Fibroblast of lung (primary cell): Measurements from ENCODE around the gene RASGEF1C. TPM values are rescaled to one million over a fixed set of nuclear protein-coding genes. Genes with fewer than 3 reads are reported as not detected.

Experiments
- DNase-seq, 2 donors: peaks; one replicate each; pipeline versions ENCODE4 v3.0.0 to v3.0.0-alpha.2; 2010; ENCODE audit warnings: low read depth in 2 of 2
- H2AFZ ChIP-seq: 2 replicates; pipeline ENCODE4 v1.5.1; 2012; ENCODE audit warnings: low read length, control low read depth, inconsistent platforms
- H3K27ac ChIP-seq: 2 replicates; pipeline ENCODE4 v1.5.1; 2011; ENCODE audit warnings: low read length, control low read depth; ENCODE audit not compliant: insufficient read depth
- H3K27me3 ChIP-seq: 2 replicates; pipeline ENCODE4 v1.5.1; 2011; ENCODE audit warnings: mild to moderate bottlenecking, low read length; ENCODE audit not compliant: control insufficient read depth, insufficient read depth
- H3K36me3 ChIP-seq: 2 replicates; pipeline ENCODE4 v1.5.1; 2011; ENCODE audit warnings: low read length; ENCODE audit not compliant: control insufficient read depth, insufficient read depth
- H3K4me1 ChIP-seq: 2 replicates; pipeline ENCODE4 v1.5.1; 2011; ENCODE audit warnings: low read length; ENCODE audit not compliant: control insufficient read depth, insufficient read depth; ENCODE audit errors: extremely low read depth
- H3K4me2 ChIP-seq: 2 replicates; pipeline ENCODE4 v1.5.1; 2011; ENCODE audit warnings: low read length, control low read depth; ENCODE audit not compliant: insufficient read depth; ENCODE audit errors: extremely low read depth
- H3K4me3 ChIP-seq, 4 experiments: fragments of 200-600 bp in 1 of 4; sonication (generic) in 1 of 4; replicated peaks in 1 of 4; 2 replicates each; pipeline ENCODE4 v1.5.1; 2011 to 2016; ENCODE audit warnings: low read length in 4 of 4, low read depth in 3 of 4, mild to moderate bottlenecking in 3 of 4, control low read depth in 2 of 4, inconsistent platforms in 1 of 4, mixed read lengths in 1 of 4; ENCODE audit not compliant: insufficient read depth in 1 of 4; ENCODE audit errors: control extremely low read depth in 1 of 4
- H3K79me2 ChIP-seq: 2 replicates; pipeline ENCODE4 v1.5.1; 2012; ENCODE audit warnings: mild to moderate bottlenecking, low read length, inconsistent platforms; ENCODE audit not compliant: control insufficient read depth, insufficient read depth
- H3K9ac ChIP-seq: 2 replicates; pipeline ENCODE4 v1.5.1; 2011; ENCODE audit warnings: mild to moderate bottlenecking, low read length, control low read depth; ENCODE audit not compliant: insufficient read depth
- H3K9me3 ChIP-seq: 2 replicates; pipeline ENCODE4 v1.5.1; 2012; ENCODE audit warnings: low read depth, low read length; ENCODE audit not compliant: control insufficient read depth, insufficient read depth
- H4K20me1 ChIP-seq: 2 replicates; pipeline ENCODE4 v1.5.1; 2011; ENCODE audit warnings: low read length; ENCODE audit not compliant: control insufficient read depth, insufficient read depth; ENCODE audit errors: extremely low read depth
- EZH2 ChIP-seq: IDR thresholded peaks from 2 replicates; pipeline ENCODE4 v1.5.1; 2012; ENCODE audit warnings: low read length, control low read depth, mild to moderate bottlenecking; ENCODE audit errors: missing control alignments
- polyA plus RNA-seq, 2 donors: library from polyadenylated mRNA; depleted of rRNA in 1 of 2; stranded (reverse) in 1 of 2; unstranded in 1 of 2; fragments of >200 nt; gene quantifications; 2 replicates each; pipeline ENCODE4 v1.2.1, GENCODE V29; 2011 to 2012; ENCODE audit warnings: missing spikeins in 1 of 2
- total RNA-seq: library from RNA; depleted of rRNA; stranded (reverse); fragments of >200 nt; gene quantifications from 2 replicates; pipeline ENCODE4 v1.2.1, GENCODE V29; 2014
- TF ChIP-seq, protein P1 (sequence below), 2 donors: IDR thresholded peaks in 1 of 2; conservative IDR thresholded peaks in 1 of 2; 1 replicate in 1 of 2; 2 replicates in 1 of 2; pipeline ENCODE4 v1.5.1; 2011 to 2012; ENCODE audit warnings: low read length in 2 of 2, control low read depth in 1 of 2, inconsistent platforms in 1 of 2, low read depth in 1 of 2, mild to moderate bottlenecking in 1 of 2

The RASGEF1C gene
- total and polyA plus RNA-seq, 2 donors (not counting 1 experiment from before 2014, with no cell fraction given), result under 0.01 TPM; not detected in 1

DNA sequence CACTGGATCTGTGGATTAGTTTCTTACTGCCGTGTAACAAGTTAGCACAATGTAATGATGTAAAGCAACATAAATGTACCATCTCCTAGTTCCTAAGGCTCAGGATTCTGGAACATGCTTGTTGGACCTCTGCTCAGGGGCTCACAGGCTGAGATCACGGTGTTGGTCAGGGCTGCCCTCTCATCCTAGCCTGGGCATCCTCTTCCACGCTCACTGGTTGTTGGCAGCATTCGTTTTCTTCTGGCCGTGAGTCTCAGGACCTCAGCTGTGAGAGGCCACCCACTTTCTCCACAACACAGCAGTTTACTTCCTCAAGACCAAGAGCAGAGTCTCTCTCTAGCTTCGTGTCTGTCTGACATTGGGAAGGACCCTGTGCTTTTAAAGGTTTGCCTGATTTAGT, 17.3 kb downstream of the RASGEF1C start:
- Histone ChIP-seq H3K9ac (no peak overlapping the region), H3K4me3 (no peak overlapping the region), H2AFZ (no peak overlapping the region), H3K4me2 (no peak overlapping the region), H3K4me1 (no peaks in the 10 kb centered on the region), H3K36me3 (no peaks in the 10 kb centered on the region), H3K27me3 (no peaks in the 10 kb centered on the region), H3K79me2 (no peaks in the 10 kb centered on the region), H3K9me3 (no peaks in the 10 kb centered on the region), H3K27ac (no peak overlapping the region), H4K20me1 (no peaks in the 10 kb centered on the region)
- no peak for TF ChIP-seq EZH2
- no peak for DNase-seq

DNA sequence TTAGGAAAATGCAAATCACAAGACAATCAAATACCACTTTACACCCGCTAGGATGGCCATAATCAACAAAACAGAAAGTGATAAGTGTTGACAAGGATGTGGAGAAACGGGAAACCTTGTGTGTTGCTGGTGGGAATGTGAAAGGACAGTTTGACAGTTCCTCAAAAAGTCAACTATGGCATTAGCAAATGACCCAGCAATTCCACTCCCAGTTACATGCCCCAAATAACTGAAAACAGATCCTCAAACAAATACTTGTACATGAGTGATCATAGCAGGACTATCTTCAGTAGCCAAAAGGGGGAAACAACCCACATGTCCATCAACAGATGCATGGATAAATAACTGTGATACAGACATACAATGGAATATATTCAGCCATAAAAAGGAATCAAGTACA, 21.2 kb downstream of the RASGEF1C start:
- Histone ChIP-seq H4K20me1 (no peaks in the 10 kb centered on the region), H2AFZ (no peak overlapping the region), H3K4me3 (no peak overlapping the region), H3K4me1 (no peaks in the 10 kb centered on the region), H3K9ac (no peak overlapping the region), H3K27me3 (no peaks in the 10 kb centered on the region), H3K79me2 (no peaks in the 10 kb centered on the region), H3K27ac (no peak overlapping the region), H3K36me3 (no peaks in the 10 kb centered on the region), H3K4me2 (no peak overlapping the region), H3K9me3 (no peaks in the 10 kb centered on the region)
- no peak for DNase-seq
- TF ChIP-seq, protein P1, sequence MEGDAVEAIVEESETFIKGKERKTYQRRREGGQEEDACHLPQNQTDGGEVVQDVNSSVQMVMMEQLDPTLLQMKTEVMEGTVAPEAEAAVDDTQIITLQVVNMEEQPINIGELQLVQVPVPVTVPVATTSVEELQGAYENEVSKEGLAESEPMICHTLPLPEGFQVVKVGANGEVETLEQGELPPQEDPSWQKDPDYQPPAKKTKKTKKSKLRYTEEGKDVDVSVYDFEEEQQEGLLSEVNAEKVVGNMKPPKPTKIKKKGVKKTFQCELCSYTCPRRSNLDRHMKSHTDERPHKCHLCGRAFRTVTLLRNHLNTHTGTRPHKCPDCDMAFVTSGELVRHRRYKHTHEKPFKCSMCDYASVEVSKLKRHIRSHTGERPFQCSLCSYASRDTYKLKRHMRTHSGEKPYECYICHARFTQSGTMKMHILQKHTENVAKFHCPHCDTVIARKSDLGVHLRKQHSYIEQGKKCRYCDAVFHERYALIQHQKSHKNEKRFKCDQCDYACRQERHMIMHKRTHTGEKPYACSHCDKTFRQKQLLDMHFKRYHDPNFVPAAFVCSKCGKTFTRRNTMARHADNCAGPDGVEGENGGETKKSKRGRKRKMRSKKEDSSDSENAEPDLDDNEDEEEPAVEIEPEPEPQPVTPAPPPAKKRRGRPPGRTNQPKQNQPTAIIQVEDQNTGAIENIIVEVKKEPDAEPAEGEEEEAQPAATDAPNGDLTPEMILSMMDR (conservative IDR thresholded peaks at IDR 0.05 in 1 of 2, IDR thresholded peaks at IDR 0.05 in 1 of 2; ENCODE audit: low read depth in 1 of 2, low read length in 2 of 2), result no peak
- TF ChIP-seq EZH2, result no peak

DNA sequence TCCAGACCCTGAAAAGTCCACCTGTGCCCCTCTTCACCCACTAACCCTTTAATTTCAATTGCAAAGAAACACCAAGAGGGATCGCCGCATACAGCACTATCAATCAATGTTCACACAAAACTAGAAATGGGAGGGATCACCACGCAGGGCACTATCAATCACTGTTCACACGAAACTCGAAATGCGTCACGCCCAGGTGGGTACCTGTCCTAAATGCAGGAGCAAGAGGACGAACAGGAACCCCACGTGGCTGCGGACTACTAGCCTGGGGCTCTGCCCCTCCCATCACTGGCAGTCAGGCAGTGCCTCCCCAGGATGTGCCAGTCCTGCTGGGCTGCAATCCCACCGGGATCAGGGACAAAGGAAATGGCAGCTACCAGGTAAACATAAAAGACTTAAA, 28.2 kb downstream of the RASGEF1C start:
- H3K36me3 ChIP-seq, result no peaks in the 10 kb centered on the region
- no peak overlapping the region for H3K4me2 ChIP-seq
- H2AFZ ChIP-seq, result no peak overlapping the region
- H3K4me1 ChIP-seq, result no peaks in the 10 kb centered on the region
- no peak overlapping the region for H3K4me3 ChIP-seq
- no peaks in the 10 kb centered on the region for H3K9me3 ChIP-seq
- TF ChIP-seq, protein P1 (conservative IDR thresholded peaks at IDR 0.05 in 1 of 2, IDR thresholded peaks at IDR 0.05 in 1 of 2; ENCODE audit: low read depth in 1 of 2, low read length in 2 of 2), result no peak
- TF ChIP-seq EZH2, result no peak
- no peak for DNase-seq
- H4K20me1 ChIP-seq, result no peaks in the 10 kb centered on the region
- H3K9ac ChIP-seq, result no peak overlapping the region
- H3K27me3 ChIP-seq, result no peaks in the 10 kb centered on the region
- H3K79me2 ChIP-seq, result no peaks in the 10 kb centered on the region
- no peak overlapping the region for H3K27ac ChIP-seq
